ENCODE results near the gene TSPAN15.

The TSPAN15 gene

DNA sequence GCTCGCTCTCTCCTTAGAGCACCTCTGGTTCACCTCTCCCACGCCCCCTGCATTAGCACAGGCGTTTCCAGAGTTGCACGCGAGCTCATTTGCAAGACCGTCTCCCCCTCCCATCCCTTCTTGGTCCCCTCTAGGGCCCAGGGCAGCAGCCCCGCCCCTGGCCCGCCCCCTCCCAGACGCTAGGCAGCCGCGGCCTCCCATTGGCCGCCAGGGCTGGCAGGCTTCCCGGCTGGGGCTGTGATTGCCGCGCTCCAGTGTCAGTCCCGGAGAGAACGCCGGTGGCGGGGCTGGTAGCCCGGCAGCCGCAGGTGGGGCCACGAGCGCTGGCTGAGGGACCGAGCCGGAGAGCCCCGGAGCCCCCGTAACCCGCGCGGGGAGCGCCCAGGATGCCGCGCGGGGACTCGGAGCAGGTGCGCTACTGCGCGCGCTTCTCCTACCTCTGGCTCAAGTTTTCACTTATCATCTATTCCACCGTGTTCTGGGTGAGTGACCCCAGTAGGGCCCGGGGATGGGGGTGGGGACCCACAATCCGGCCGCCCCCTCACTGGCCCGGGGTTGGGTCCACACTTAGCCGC lies at the start of gene TSPAN15:
TSPAN15 (plus strand) TSS at position 257 of the 575 bp plus-strand sequence; CDS start at position 387, 130 bp downstream.
- DNase-seq, result peak; percentile 74

GRCh38 chr10:69402386-69402785 lies 48.9 kb upstream of the TSPAN15 start:
- DNase-seq, result no peak

- DNase-seq, result no peak
Observed at GRCh38 chr10:69403066-69403465, 48.2 kb upstream of the TSPAN15 start.

DNA sequence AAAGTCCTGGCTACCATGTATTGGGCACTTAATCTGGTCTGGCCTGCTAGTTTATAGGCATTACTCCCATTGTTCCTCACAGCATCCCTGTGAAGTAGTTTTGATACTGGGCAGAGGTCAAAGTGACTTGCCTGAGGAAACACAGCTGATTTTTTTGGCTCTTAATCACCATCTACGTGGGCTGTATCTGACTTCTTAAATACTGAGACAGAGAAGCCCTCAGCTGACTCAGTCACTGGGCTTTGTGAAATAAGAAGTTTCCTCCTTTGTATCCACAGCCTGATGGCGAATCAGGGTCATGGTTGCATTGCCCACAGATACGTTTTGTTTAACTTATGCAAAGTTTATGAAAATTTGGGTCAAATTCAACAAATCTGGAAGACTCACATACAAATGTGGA lies 47.7 kb upstream of the TSPAN15 start:
- DNase-seq, result no peak

DNA sequence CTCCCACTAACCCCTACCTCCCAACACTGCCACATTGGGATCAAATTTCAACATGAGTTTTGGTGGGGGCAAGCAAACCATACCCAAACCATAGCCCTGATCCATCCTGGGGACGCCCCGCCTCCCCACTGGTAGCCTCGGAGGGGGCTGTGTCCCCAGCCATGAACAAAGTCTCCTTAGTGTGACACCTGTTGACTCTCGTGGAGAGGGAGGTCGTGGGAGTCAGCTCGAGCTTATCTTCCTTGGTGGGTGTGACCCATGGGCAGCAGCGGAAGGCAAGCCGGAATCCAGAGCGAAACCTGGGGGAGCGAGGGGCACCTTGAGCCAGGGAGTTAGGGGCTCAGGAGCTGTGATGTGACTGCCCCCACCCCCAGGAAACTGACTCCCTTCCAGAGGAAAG lies 46.5 kb upstream of the TSPAN15 start:
- no peak for DNase-seq

- no peak for DNase-seq
Observed at GRCh38 chr10:69405221-69405620, 46.0 kb upstream of the TSPAN15 start.

DNA sequence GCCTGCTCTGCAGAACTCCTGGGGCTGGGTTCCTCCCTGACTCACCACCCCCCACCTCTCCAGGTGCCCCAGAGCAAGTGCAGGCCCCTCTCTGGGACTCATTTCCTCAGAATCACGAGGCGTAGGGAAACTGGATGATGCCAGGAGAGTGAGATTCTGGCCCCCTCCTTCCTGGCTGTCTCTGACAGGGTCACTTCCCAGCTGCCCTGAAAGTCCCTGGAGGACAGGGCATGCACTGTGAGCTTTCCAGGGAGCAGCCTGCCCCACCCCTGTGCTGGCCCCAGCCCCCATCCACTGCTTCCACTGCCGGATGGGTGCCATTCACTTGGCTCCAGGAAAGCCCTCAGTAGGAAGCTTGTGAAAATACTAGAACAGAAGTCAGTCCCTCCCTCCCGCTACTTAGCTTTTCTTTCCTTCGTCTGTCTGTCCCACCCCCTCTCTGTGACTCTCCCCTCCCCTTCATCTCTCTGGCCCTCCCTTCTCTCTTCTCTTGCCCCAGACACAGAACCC lies 44.9 kb upstream of the TSPAN15 start:
- no peak for DNase-seq

GRCh38 chr10:69406816-69407580 lies 44.3 kb upstream of the TSPAN15 start:
- DNase-seq, result no peak

- DNase-seq, result no peak
Observed at GRCh38 chr10:69407621-69408301, 43.5 kb upstream of the TSPAN15 start.

- peak; percentile 87 for DNase-seq
Observed at GRCh38 chr10:69408318-69409175, 42.7 kb upstream of the TSPAN15 start.

DNA sequence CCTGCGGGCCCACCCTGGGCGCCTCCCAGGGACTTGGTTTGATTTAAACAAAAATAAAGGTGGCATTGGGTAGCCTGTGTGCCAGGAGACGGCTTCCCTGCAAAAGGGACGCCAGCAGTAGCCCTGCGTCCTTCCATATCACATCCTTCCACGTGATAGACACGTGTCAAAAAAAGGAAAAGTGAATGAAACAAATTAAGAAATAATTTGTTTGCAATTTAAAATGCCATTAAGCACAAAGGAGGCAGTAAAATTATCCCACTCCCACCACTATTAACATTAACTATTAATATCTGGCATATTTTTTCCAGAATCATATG lies 42.1 kb upstream of the TSPAN15 start:
- no peak for DNase-seq

GRCh38 chr10:69409968-69410367 lies 41.3 kb upstream of the TSPAN15 start:
- DNase-seq, result no peak

GRCh38 chr10:69410487-69410886 lies 40.8 kb upstream of the TSPAN15 start:
- no peak for DNase-seq

- no peak for DNase-seq
Observed at GRCh38 chr10:69411476-69411875, 39.8 kb upstream of the TSPAN15 start.

DNA sequence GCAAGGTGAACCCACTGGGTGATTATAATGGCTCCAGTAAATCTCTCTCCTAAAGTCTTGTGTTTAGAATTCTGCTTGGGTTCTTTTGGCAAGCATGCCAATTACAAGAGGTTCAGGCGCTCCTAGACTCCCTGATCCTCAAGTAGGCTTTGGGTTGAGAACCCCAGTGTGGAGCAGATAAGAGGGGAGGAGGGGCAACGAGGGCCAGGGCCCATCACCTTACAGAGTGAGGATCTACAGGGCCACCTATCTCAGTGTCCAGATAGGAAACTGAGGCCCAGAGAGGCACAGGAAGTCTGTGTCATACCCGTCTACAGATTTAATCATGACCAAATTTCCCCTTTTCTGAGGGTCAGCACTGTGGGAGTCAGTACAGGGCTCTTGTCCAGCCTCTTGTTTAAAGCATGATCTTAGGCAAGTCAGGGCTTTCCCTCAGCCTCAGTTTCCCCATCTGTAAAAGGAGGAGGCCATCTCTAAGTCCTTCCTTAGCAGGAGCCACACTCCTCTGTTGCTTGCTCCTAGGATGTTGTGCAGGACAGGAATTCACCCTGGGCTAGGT lies 39.0 kb upstream of the TSPAN15 start:
- no peak for DNase-seq

- DNase-seq, result no peak
Observed at GRCh38 chr10:69413221-69413865, 37.9 kb upstream of the TSPAN15 start.

DNA sequence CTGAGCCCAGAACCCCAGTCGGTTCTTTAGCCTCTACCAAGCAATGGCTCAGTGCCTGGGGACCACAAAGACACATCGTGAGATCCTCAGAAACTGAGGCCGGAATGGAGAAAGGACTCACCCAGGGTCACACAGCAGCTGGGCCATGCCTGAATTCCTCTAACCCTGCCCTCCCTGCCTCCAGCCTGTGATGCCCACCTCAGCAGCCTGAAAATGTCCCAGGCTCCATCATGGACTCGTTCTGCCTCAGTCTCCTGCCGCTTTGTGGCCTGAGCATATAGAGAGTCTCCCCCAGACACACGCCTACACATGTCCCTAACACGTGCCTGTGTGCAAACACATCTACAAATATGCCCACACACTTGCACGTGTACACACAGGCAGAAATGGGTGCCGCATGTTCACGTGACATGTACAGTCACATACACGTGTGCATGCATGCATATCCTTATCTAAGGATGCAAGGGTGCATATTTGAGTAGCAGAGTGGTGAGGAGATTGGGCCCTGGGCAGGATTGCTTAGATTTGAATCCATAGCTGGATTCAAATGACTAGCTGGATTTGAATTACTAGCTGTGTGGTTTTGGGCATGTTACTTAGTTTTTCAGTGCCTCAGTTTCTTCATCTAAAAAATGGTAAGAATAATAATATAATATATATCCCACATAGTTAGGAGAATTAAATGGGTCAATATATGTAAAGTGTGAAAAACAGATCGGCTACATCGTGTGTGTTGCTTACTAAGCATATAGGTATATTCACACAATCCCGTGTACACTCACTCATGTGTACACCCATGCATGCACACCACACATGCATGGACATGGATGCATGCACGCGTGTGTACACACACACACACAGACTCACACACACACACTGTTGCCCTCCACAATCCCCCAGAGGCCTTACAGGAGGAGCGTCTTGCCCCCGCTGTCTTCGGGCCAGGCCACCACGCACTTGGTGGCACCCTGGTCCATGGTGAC lies 36.9 kb upstream of the TSPAN15 start:
- DNase-seq, result no peak

DNA sequence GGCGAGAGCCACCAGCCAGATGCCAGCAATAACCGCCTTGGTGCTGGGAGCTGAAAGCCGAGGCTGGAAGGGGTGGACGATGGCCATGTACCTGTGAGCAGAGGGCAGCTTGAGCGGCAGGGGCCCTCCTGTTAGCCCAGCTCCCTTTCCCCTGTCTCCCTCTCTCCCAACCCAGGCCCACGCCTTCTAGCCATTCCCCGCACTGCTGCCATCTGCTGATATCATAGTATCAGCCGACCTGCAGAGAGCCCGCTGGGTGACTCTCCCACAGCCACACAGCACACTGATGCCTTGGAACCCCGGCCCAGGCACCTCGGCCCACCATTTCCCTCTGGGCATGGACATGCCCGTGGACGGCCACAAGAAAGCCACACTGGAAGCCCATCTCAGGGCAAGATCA lies 36.2 kb upstream of the TSPAN15 start:
- DNase-seq, result no peak

- DNase-seq, result no peak
Observed at GRCh38 chr10:69415951-69416350, 35.3 kb upstream of the TSPAN15 start.

DNA sequence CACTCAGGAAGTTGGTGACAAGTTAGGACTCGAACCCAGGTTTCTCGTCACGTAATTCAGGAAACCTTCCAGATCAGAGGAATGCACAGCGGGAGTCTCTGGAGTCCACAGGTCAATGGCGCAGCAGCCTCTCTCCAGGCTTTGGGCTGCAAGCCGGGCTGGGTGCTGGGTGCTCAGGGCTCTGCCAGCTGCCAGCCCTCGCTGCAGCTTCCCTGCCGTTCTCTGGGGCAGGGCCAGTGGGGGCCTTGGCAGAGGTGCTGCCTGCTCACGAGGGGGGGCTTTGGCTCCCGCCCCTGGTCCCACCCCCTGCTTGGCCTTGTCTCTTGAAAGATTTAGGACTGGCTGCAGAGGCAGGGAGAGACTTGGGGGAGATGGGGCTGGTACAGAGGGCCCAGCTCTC lies 34.6 kb upstream of the TSPAN15 start, which contains the start of gene TACR2:
TACR2 (minus strand) TSS at position 224 of the 400 bp plus-strand sequence. CDS start 595 bp downstream, outside the sequence.
- DNase-seq, result no peak

DNA sequence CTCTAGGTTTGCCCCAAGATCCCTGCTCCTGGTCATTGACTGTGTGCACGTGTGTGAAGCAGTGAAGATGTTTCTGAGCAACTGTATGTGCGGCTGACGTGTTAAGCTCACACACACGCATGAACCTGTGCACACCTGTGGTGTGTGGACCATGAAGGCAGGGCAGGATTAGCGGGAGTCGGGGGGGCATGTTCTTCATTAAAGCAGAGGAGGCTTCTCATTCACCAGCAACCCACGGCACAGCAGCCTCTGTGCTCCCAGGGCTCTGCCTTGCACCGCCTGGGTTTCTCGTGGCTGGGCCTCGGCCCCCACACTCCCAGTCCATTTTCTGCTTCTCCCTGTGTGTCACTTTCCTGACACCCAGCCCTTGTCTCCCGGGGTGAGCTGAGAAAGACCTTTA lies 33.7 kb upstream of the TSPAN15 start:
- DNase-seq, result no peak
